Tracheal epithelial cell (primary cell): ENCODE data around the gene SLC25A45. TPM values are rescaled to one million over a fixed set of nuclear protein-coding genes. Genes with fewer than 3 reads are reported as not detected.

Experiments used
- total RNA-seq: library from RNA; depleted of rRNA; stranded (reverse); fragments of >200 nt; gene quantifications from 2 replicates; pipeline ENCODE4 v1.2.1, GENCODE V29; 2014

The SLC25A45 gene
- under 0.01 and 1.9 TPM in 2 replicates for total RNA-seq

DNA sequence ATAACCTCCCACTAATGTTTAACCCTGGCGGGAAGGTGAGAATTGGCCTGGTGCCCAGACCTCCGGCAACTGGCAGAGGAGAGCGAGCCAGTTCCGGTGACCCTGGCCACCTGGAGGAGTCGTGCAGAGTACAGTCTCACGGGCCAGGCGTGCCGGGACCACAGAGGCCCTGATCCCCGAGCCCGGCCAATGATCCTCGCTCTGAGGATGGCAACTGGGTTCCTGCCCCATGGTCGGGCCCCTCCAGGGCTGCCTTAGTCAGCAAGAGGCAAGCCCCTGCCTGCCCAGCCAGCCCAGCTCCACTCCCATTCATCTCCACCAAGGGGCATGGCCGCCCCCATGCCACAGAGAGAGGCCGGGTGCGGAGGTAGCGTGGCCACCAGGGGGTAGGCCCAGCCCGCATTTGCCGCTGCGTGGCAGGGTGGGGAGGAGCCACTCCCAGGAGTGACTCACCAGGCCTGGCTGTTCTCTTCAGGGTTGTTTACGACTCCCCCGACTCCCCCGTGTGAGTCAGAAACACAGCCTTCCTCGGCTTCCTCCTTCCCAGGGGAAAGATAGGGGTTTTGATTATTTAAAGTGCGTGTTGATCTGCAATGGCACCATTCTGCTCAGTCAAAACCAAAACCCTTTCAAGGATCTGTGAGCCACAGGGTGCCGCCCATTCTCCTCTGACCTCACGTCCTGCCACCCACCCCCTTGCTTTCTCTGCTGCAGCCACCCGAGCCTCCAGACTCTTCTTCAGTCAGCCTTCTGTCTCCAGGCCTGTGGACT lies at the start of gene SLC25A45:
TSS of gene SLC25A45 (minus strand) at position 614 of the 771 bp plus-strand sequence. CDS start 695 bp downstream, outside the sequence.

GRCh38 chr11:65422633-65423515 lies 40.4 kb upstream of the SLC25A45 start, which contains the start of gene NEAT1:
TSS of gene NEAT1 (plus strand) at chr11:65422798.

DNA sequence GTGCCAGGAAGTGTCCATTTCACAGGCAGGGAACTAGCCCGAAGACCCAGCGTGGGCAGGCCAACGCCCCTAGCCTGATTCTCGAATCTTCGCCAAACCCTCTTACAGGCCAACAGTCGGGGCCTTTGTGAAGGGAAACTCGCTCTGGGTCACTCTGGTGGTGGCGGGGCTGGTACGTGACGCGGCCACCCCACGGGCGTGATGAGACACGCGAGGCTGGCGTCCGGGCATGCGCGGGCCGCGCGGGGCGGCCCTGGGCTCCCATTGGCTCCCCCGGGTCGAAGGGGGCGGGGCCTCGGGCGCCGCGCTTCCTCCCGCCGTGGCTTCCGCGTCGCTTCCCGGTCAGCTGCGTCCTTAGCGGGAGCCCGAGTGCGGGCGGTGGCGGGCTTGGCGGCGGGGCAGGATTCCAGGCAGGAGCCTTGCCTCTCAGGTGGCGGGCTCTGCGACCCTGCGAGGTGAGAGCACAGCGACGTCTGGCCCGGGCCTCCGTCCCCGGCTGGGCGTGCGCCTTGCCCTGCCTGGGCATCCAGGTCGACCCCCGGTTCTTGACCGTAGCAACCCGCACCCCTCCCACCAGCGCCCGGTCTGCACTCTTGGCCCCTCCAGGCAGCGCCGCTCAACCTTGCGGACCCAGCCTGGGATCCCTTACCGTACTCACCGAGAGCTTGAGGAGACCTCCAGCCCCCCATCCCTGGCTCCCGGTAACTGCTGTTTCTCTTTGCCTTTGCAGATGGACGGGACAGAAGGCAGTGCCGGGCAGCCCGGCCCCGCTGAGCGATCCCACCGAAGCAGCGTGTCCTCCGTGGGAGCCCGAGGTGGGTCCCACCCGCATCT lies 4.1 kb upstream of the SLC25A45 start, which contains the start of gene FRMD8:
TSS of gene FRMD8 (plus strand) at position 331 of the 834 bp plus-strand sequence. CDS start at position 731, 400 bp downstream.

GRCh38 chr11:65354265-65355012 lies 28.0 kb downstream of the SLC25A45 start, which contains the start of gene TIGD3:
TSS of gene TIGD3 (plus strand) at chr11:65354751. CDS start at chr11:65355809, 1,058 bp downstream.

Other genes starting within 250 kb of the SLC25A45 start
- 10.0 and 19.0 TPM in 2 replicates for gene SYVN1, start 248.1 kb downstream of the SLC25A45 start, total RNA-seq
- gene SPDYC, start 212.4 kb downstream of the SLC25A45 start, total RNA-seq: not detected in 2 replicates
- gene CAPN1, start 200.7 kb downstream of the SLC25A45 start, total RNA-seq: 219 and 240 TPM in 2 replicates
- 2.2 and 3.0 TPM in 2 replicates for gene POLA2, start 120.7 kb downstream of the SLC25A45 start, total RNA-seq
- 2.6 and 9.9 TPM in 2 replicates for gene CDC42EP2, start 67.8 kb downstream of the SLC25A45 start, total RNA-seq
- gene DPF2, start 48.8 kb downstream of the SLC25A45 start, total RNA-seq: 24.8 and 29.8 TPM in 2 replicates
- under 0.01 and 0.43 TPM in 2 replicates for gene TIGD3, start 27.9 kb downstream of the SLC25A45 start, total RNA-seq
- 52.2 and 169 TPM in 2 replicates for gene FRMD8, start 4.0 kb upstream of the SLC25A45 start, total RNA-seq
- 49.2 and 67.4 TPM in 2 replicates for gene NEAT1, start 40.2 kb upstream of the SLC25A45 start, total RNA-seq
- gene MALAT1, start 116.4 kb upstream of the SLC25A45 start, total RNA-seq: 4,567 and 7,714 TPM in 2 replicates
- gene SCYL1, start 142.4 kb upstream of the SLC25A45 start, total RNA-seq: 58.4 and 75.9 TPM in 2 replicates
- gene LTBP3, start 175.7 kb upstream of the SLC25A45 start, total RNA-seq: 19.8 and 39.0 TPM in 2 replicates
- gene ZNRD2, start 187.8 kb upstream of the SLC25A45 start, total RNA-seq: 63.3 and 88.9 TPM in 2 replicates
- gene FAM89B, start 189.9 kb upstream of the SLC25A45 start, total RNA-seq: 12.1 and 17.6 TPM in 2 replicates
- 60.1 and 66.3 TPM in 2 replicates for gene EHBP1L1, start 193.4 kb upstream of the SLC25A45 start, total RNA-seq
- 0.48 and 3.2 TPM in 2 replicates for gene KCNK7, start 213.2 kb upstream of the SLC25A45 start, total RNA-seq
- gene MAP3K11, start 231.6 kb upstream of the SLC25A45 start, total RNA-seq: 15.6 and 33.7 TPM in 2 replicates
- gene PCNX3, start 233.1 kb upstream of the SLC25A45 start, total RNA-seq: 11.3 and 15.4 TPM in 2 replicates